ENCODE measurements around the gene KIAA1755. TPM values are rescaled to one million over a fixed set of nuclear protein-coding genes. Genes with fewer than 3 reads are reported as not detected.

KIAA1755 gene
- total and polyA plus RNA-seq, 11 donors: 2.1 to 6.7 (median 3.5) TPM

DNA sequence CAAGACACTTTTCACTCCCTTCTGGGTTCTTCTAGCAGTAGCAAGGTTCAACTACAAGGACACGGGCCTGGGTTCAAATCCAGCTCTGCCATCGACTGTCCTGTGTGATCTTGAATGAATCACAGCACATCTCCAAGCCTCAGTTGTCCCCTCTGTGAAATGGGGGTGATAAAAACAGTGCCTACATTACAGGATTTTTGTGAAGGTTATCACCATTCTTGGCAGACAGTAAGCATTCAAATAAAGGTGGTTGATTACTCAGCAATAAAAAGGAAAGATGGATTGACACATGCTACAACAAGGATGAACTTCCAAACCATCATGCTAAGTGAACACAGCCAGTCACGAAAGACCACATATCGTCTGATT lies 88.9 kb downstream of the KIAA1755 start:
- no peak for TF ChIP-seq POLR2A (IDR thresholded peaks at IDR 0.05)
- TF ChIP-seq, protein P1, sequence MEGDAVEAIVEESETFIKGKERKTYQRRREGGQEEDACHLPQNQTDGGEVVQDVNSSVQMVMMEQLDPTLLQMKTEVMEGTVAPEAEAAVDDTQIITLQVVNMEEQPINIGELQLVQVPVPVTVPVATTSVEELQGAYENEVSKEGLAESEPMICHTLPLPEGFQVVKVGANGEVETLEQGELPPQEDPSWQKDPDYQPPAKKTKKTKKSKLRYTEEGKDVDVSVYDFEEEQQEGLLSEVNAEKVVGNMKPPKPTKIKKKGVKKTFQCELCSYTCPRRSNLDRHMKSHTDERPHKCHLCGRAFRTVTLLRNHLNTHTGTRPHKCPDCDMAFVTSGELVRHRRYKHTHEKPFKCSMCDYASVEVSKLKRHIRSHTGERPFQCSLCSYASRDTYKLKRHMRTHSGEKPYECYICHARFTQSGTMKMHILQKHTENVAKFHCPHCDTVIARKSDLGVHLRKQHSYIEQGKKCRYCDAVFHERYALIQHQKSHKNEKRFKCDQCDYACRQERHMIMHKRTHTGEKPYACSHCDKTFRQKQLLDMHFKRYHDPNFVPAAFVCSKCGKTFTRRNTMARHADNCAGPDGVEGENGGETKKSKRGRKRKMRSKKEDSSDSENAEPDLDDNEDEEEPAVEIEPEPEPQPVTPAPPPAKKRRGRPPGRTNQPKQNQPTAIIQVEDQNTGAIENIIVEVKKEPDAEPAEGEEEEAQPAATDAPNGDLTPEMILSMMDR (IDR thresholded peaks at IDR 0.05): no peak
- H3K4me1 ChIP-seq: peaks cover 0 to 60% (median 23%) of the 10 kb centered on the region in 12 donors
- no peaks in the 10 kb centered on the region for H3K27me3 ChIP-seq
- WGBS, 4 donors: 67 to 78% (median 73%) methylated on average over 4 of the region's 4 CpGs
- no peaks in the 10 kb centered on the region for H3K9me3 ChIP-seq
- intact Hi-C loops (cut with DNase I): loop anchor here in 2 of 10 donors (5.0 kb wide), 1 partner anchor 51 kb away; no protein-coding TSS in a partner anchor
- DNase-seq (no peak), ATAC-seq (no peak)
- peak overlapping the region in 9 of 12 donors; percentile 36 to 82 (median 58) for H3K27ac ChIP-seq
- no peaks in the 10 kb centered on the region for H3K36me3 ChIP-seq
- H3K4me3 ChIP-seq: no peak overlapping the region

DNA sequence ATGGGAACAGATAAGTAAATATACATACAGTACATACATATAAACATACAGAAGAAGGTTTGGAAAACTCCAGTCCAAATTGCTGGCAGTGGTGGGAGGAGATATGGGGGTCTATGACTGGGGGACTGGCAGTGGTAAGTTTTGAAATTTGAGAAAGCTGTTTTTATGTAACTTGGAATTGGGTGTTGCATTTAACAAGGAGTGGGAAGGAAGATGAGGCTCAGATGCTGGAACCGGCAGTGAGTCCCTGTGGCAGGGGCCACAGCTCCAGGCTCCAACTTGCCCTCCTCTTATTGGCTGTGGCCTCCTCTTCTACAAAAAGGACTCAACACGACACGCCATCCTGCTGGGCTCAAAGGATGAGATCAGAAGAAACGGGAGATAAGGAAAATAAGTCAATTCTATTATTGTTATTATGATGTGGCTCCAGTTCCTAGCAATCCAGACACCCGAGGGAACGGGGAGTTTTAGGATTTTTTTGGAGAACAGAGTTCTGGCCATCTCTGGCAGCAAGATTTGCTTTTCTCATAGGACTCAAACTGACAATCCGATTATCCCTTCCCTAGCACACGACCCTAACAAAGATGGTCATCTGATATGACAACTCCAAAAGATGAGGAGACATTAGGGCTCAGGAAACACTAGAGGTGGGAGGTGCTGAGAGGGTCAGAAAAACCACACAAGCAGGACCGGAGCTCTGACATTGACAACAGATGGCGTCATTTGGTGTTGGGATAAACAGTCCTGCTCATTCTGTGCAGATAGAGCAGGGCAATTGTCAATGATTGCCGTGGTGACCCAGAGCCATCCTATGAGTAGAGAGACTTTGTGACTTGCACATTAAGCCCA lies 89.5 kb downstream of the KIAA1755 start:
- TF ChIP-seq, protein P1 (IDR thresholded peaks at IDR 0.05): no peak
- no peak for TF ChIP-seq POLR2A (IDR thresholded peaks at IDR 0.05)
- intact Hi-C loops (cut with DNase I): loop anchor here in 2 of 10 donors (5.0 kb wide), 1 partner anchor 51 kb away; no protein-coding TSS in a partner anchor
- Histone ChIP-seq H3K4me1 (peaks cover 0 to 63% (median 24%) of the 10 kb centered on the region in 12 donors), H3K27ac (peak overlapping the region in 9 of 12 donors; percentile 36 to 89 (median 60)), H3K27me3 (no peaks in the 10 kb centered on the region), H3K9me3 (no peaks in the 10 kb centered on the region), H3K4me3 (no peak overlapping the region), H3K36me3 (no peaks in the 10 kb centered on the region)
- DNase-seq (peak in 1 of 5 donors; percentile 71), ATAC-seq (peak in 3 of 4 donors; percentile 10 to 41 (median 39))
- 46 to 62% (median 52%) methylated on average over 11 of the region's 11 CpGs for WGBS, 4 donors

DNA sequence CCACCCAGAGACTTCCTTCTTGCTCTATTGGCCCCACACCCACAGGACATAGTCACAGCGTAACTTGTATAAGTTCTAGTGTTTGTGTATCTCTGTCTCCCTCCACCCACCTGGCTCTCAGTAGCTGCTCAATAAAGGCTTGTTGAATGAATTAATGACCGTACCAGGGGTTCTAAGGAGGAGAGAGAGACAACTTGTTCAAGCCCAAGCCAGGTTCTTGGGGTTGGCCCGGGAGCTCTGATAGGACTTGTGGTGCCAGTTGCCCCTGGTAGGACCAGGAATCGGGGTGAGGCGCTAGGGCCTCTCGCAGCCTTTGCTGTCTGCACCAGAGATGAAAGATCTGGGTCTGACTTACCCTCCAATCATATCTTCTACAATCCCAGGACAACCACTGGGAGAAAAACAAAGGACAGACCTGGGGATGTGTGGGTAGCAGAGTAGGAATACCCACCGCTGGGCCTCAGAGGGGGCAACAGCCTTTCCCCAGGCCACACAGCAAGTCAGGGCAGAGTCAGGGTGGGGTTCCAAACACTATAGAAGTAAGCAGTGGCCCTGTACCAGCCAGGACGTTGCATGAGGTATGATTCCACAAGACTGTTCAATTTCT lies 90.2 kb downstream of the KIAA1755 start:
- Histone ChIP-seq H3K4me3 (no peak overlapping the region), H3K4me1 (peaks cover 0 to 65% (median 26%) of the 10 kb centered on the region in 12 donors), H3K36me3 (no peaks in the 10 kb centered on the region), H3K27ac (peak overlapping the region in 9 of 12 donors; percentile 30 to 89 (median 55)), H3K27me3 (no peaks in the 10 kb centered on the region), H3K9me3 (no peaks in the 10 kb centered on the region)
- intact Hi-C loops (cut with DNase I): loop anchor here in 2 of 10 donors (5.0 kb wide), 1 partner anchor 52 kb away; no protein-coding TSS in a partner anchor
- ATAC-seq (no peak), DNase-seq (no peak)
- no peak for TF ChIP-seq POLR2A (IDR thresholded peaks at IDR 0.05)
- TF ChIP-seq, protein P1 (IDR thresholded peaks at IDR 0.05): no peak
- 57 to 78% (median 77%) methylated on average over 7 to 8 of the region's 8 CpGs for WGBS, 4 donors

All from heart left ventricle (tissue), 16 donors.